Measurements from ENCODE around the gene STX3. TPM values are rescaled to one million over a fixed set of nuclear protein-coding genes. Genes with fewer than 3 reads are reported as not detected.

The STX3 gene
- total and polyA plus RNA-seq, 2 of the 13 experiments (the other 11 are each of a cell fraction or from before 2014, with no cell fraction given), result 16.5 to 24.0 TPM

GRCh38 chr11:59787255-59787588 is 32.0 kb downstream of the STX3 start:
- ATAC-seq (peak; percentile 83; the same call in 2 of the 3 replicates), DNase-seq (ENCODE audit: low spot score) (no peak), FAIRE-seq (no peak)
- Histone ChIP-seq H3K9me3 (ENCODE audit: low read length) (no peaks in the 10 kb centered on the region), H4K20me1 (ENCODE audit: insufficient read depth, low read length) (no peaks in the 10 kb centered on the region), H3K27ac (ENCODE audit: extremely low read length, insufficient read depth, low read length) (no peak overlapping the region), H3K79me2 (ENCODE audit: insufficient read depth, low read length) (no peaks in the 10 kb centered on the region), H2AFZ (ENCODE audit: low read length) (no peak overlapping the region), H3K4me1 (ENCODE audit: insufficient read depth, low read length) (peaks cover 15% of the 10 kb centered on the region), H3K9ac (ENCODE audit: insufficient read depth, low read depth, low read length) (no peak overlapping the region), H3K4me2 (ENCODE audit: low read depth, low read length) (peak overlapping the region; percentile 28), H3K27me3 (ENCODE audit: control insufficient read depth in 1 of 2, insufficient read depth in 2 of 2, low read length in 2 of 2) (no peaks in the 10 kb centered on the region), H3K36me3 (replicated peaks in 1 of 2; ENCODE audit: control insufficient read depth in 1 of 2, insufficient read depth in 2 of 2, low read length in 2 of 2) (peaks cover 8 to 12% of the 10 kb centered on the region in 2 experiments; a peak in 4 of 5 replicates), H3K4me3 (replicated peaks in 1 of 3; ENCODE audit: insufficient read depth in 1 of 3, low read depth in 2 of 3, low read length in 3 of 3) (no peak overlapping the region)
- intact Hi-C loops (cut with micrococcal nuclease; ENCODE audit: unreplicated experiment) (loop anchor here (1.0 to 5.0 kb wide), 2 partner anchors 11 to 35 kb away; no protein-coding TSS in a partner anchor), in situ Hi-C loops (cut with HindIII; ENCODE audit: extremely low pct_ligation_motif_present, low pct_unique_long_range_greater_than_20kb) (no loop called here)
- BruUV-seq (replicated peaks), result no TSS peak
- TF ChIP-seq HMGXB4 (CRISPR knock-in tag; IDR thresholded peaks at IDR 0.05; ENCODE audit: borderline replicate concordance in 1 of 2, low read depth in 1 of 2) (0 out of 4 replicates have a peak, but pooled peaks of 1 of the 2 experiments have one; percentile 23), FOXC1 (CRISPR knock-in tag; IDR thresholded peaks at IDR 0.05; ENCODE audit: borderline replicate concordance) (no peak), RFXAP (CRISPR knock-in tag; IDR thresholded peaks at IDR 0.05; ENCODE audit: borderline replicate concordance) (no peak), ZGPAT (CRISPR knock-in tag; IDR thresholded peaks at IDR 0.05) (peak; percentile 25; the same call in 1 of the 2 replicates), SP5 (CRISPR knock-in tag; IDR thresholded peaks at IDR 0.05; ENCODE audit: borderline replicate concordance, low read depth) (peak; percentile 34; the same call in 1 of the 2 replicates), ZFP36L1 (CRISPR knock-in tag; IDR thresholded peaks at IDR 0.05) (peak; percentile 59; the same call in 1 of the 2 replicates), ZNF691 (CRISPR knock-in tag; IDR thresholded peaks at IDR 0.05; ENCODE audit: borderline replicate concordance, low read depth) (0 out of 2 replicates have a peak, but pooled peaks have one; percentile 4), MTERF4 (CRISPR knock-in tag; IDR thresholded peaks at IDR 0.05) (0 out of 2 replicates have a peak, but pooled peaks have one; percentile 12), ZNF639 (CRISPR knock-in tag; conservative IDR thresholded peaks at IDR 0.05) (no peak), JUNB (CRISPR knock-in tag; IDR thresholded peaks at IDR 0.05; ENCODE audit: borderline replicate concordance) (0 out of 2 replicates have a peak, but pooled peaks have one; percentile 2), HNF1B (CRISPR knock-in tag; IDR thresholded peaks at IDR 0.05) (peak; percentile 18; the same call in 1 of the 2 replicates)
- CTCF ChIA-PET (ENCODE audit: low intra/inter-chr PET ratio, low total read pairs), result no interaction called here
- 87% methylated on average over 4 of the region's 4 CpGs for WGBS (ENCODE audit: low lambda C conversion rate)
- POLR2A ChIA-PET, result interaction anchor here (0.8 to 2.1 kb wide), 7 partner anchors 9 to 33 kb away, joined by 3 to 9 read pairs (median 3); partner anchors contain the start of gene MRPL16
